BE2C (cell line): ENCODE results near the gene ATP6V0D1.

ENCODE experiments used
- DNase-seq: peaks from one replicate; pipeline ENCODE4 v3.0.0-alpha.2; 2020
- H3K27me3 ChIP-seq: fragments of 250-450 bp; sonication (Bioruptor Pico); 2 replicates; pipeline ENCODE4 v1.5.1; 2020; ENCODE audit warnings: mild to moderate bottlenecking
- H3K36me3 ChIP-seq: fragments of 250-450 bp; sonication (Bioruptor Pico); 2 replicates; pipeline ENCODE4 v1.5.1; 2020; ENCODE audit warnings: mild to moderate bottlenecking
- H3K4me1 ChIP-seq: fragments of 250-450 bp; sonication (Bioruptor Pico); 2 replicates; pipeline ENCODE4 v1.5.1; 2020
- H3K4me3 ChIP-seq: 2 replicates; pipeline ENCODE4 v1.5.1; 2011; ENCODE audit warnings: low read depth, low read length
- H3K9me3 ChIP-seq: fragments of 250-450 bp; sonication (Bioruptor Pico); 2 replicates; pipeline ENCODE4 v1.5.1; 2020
- CTCF ChIP-seq: IDR thresholded peaks from 2 replicates; pipeline ENCODE4 v1.5.1; 2012; ENCODE audit warnings: mild to moderate bottlenecking, low read depth, low read length

ATP6V0D1 gene

GRCh38 chr16:67486805-67487204 is 5.8 kb upstream of the ATP6V0D1 start:
- DNase-seq: no peak
- Histone ChIP-seq H3K9me3 (no peaks in the 10 kb centered on the region), H3K36me3 (no peaks in the 10 kb centered on the region), H3K4me3 (no peak overlapping the region), H3K27me3 (no peaks in the 10 kb centered on the region), H3K4me1 (peaks cover 6% of the 10 kb centered on the region)
- TF ChIP-seq CTCF: no peak

- H3K4me3 ChIP-seq: no peak overlapping the region
- no peaks in the 10 kb centered on the region for H3K4me1 ChIP-seq
- no peaks in the 10 kb centered on the region for H3K9me3 ChIP-seq
These were observed 3.0 kb upstream of the ATP6V0D1 start for GRCh38 chr16:67483731-67484525.

GRCh38 chr16:67483150-67483549 is 2.2 kb upstream of the ATP6V0D1 start, which contains the start of gene AGRP:
AGRP (minus strand) TSS chr16:67483547; CDS start chr16:67483398, 149 bp downstream.
- no peaks in the 10 kb centered on the region for H3K36me3 ChIP-seq
- no peak within 1 kb of the TSS for H3K4me3 ChIP-seq

More at GRCh38 chr16:67483731-67484525, 3.0 kb upstream of the ATP6V0D1 start:
- TF ChIP-seq CTCF: no peak
- Histone ChIP-seq H3K27me3 (no peaks in the 10 kb centered on the region), H3K36me3 (no peaks in the 10 kb centered on the region)
- no peak for DNase-seq

GRCh38 chr16:67482233-67482924 is 1.4 kb upstream of the ATP6V0D1 start:
- Histone ChIP-seq H3K4me1 (no peaks in the 10 kb centered on the region), H3K9me3 (no peaks in the 10 kb centered on the region), H3K4me3 (peak overlapping the region; percentile 99), H3K27me3 (no peaks in the 10 kb centered on the region), H3K36me3 (no peaks in the 10 kb centered on the region)
- no peak for TF ChIP-seq CTCF
- no peak for DNase-seq

More at GRCh38 chr16:67483150-67483549, 2.2 kb upstream of the ATP6V0D1 start, which contains the start of gene AGRP:
- no peak for TF ChIP-seq CTCF
- no peak for DNase-seq
- no peaks in the 10 kb centered on the region for H3K27me3 ChIP-seq
- H3K9me3 ChIP-seq: no peaks in the 10 kb centered on the region
- H3K4me1 ChIP-seq: no peaks in the 10 kb centered on the region

- Histone ChIP-seq H3K9me3 (no peaks in the 10 kb centered on the region), H3K4me1 (no peaks in the 10 kb centered on the region), H3K27me3 (no peaks in the 10 kb centered on the region), H3K36me3 (no peaks in the 10 kb centered on the region), H3K4me3 (peak overlapping the region; percentile 99)
- peak; percentile 39 for DNase-seq
- TF ChIP-seq CTCF: no peak
These were observed 740 bp upstream of the ATP6V0D1 start for GRCh38 chr16:67481561-67482232.
